ENCODE measurements around the gene GALNT14. TPM values are rescaled to one million over a fixed set of nuclear protein-coding genes. Genes with fewer than 3 reads are reported as not detected.

Gene GALNT14
- total RNA-seq, 1 donor from 2014 or later, result 1.7 TPM

DNA sequence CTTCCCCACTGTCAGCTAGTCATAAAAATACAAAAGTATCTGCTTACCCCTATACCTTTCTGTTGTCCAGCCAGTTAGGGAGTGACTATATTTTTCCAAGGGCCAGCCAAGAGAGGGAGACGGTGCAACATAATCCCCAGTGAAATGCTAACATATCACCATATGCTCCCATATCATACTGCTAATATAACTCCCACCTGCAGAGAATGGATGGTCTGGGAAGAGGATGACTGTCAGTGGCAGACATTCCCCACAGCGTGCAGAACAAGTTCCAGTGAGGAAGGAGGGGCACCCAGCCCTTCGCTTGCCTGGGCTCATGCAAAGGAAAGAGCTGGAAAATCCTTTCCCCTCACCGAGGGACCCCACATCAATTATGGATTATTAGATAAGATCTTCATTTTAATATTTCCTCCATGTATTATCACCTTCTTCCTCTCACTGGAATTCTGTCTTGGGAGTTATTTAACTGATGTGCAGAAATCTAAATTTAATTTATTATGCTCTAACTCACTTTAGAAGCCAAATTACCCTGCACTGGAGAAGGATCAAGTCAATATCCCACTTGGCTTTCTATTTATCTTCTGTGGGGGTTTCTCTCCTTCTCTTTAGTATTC lies 135.6 kb downstream of the GALNT14 start:
- Mint-ChIP-seq H3K4me3 (no peak overlapping the region), H3K4me1 (peaks cover 31% of the 10 kb centered on the region), H3K9me3 (no peaks in the 10 kb centered on the region), H3K27me3 (ENCODE audit: low read depth) (peaks cover 35% of the 10 kb centered on the region), H3K27ac (peak overlapping the region; percentile 13), H3K36me3 (no peaks in the 10 kb centered on the region)
- peak in 1 of 2 experiments; percentile 47 for DNase-seq (ENCODE audit: low spot score in 2 of 2, unreplicated experiment in 2 of 2)
- TF ChIP-seq, protein P1, sequence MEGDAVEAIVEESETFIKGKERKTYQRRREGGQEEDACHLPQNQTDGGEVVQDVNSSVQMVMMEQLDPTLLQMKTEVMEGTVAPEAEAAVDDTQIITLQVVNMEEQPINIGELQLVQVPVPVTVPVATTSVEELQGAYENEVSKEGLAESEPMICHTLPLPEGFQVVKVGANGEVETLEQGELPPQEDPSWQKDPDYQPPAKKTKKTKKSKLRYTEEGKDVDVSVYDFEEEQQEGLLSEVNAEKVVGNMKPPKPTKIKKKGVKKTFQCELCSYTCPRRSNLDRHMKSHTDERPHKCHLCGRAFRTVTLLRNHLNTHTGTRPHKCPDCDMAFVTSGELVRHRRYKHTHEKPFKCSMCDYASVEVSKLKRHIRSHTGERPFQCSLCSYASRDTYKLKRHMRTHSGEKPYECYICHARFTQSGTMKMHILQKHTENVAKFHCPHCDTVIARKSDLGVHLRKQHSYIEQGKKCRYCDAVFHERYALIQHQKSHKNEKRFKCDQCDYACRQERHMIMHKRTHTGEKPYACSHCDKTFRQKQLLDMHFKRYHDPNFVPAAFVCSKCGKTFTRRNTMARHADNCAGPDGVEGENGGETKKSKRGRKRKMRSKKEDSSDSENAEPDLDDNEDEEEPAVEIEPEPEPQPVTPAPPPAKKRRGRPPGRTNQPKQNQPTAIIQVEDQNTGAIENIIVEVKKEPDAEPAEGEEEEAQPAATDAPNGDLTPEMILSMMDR (IDR thresholded peaks at IDR 0.05; ENCODE audit: unreplicated experiment), result no peak

DNA sequence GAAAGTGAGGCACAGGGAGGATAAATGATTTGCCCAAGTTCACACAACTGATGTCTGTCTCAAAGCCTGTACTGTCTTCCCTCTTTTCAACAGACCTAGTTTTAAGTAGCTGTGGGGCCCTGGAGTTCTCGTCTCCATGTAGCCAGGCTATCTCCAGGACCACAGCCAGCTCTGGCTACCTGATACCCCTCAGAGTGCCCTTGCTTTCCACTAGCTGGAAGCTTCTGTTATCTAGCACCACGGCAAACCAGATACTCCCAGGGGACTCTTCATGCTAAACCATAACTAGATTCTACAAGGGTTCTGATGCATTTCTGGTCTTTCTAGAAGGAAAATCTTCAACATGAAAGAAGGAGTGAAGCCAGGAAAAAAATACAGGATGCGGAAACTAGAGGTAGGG lies 137.3 kb downstream of the GALNT14 start:
- DNase-seq (ENCODE audit: low spot score in 2 of 2, unreplicated experiment in 2 of 2), result no peak
- TF ChIP-seq, protein P1 (IDR thresholded peaks at IDR 0.05; ENCODE audit: unreplicated experiment), result no peak
- H3K27me3 Mint-ChIP-seq (ENCODE audit: low read depth), result peaks cover 18% of the 10 kb centered on the region
- no peaks in the 10 kb centered on the region for H3K36me3 Mint-ChIP-seq
- no peak overlapping the region for H3K27ac Mint-ChIP-seq
- H3K4me3 Mint-ChIP-seq, result no peak overlapping the region
- H3K4me1 Mint-ChIP-seq, result peaks cover 31% of the 10 kb centered on the region
- no peaks in the 10 kb centered on the region for H3K9me3 Mint-ChIP-seq

DNA sequence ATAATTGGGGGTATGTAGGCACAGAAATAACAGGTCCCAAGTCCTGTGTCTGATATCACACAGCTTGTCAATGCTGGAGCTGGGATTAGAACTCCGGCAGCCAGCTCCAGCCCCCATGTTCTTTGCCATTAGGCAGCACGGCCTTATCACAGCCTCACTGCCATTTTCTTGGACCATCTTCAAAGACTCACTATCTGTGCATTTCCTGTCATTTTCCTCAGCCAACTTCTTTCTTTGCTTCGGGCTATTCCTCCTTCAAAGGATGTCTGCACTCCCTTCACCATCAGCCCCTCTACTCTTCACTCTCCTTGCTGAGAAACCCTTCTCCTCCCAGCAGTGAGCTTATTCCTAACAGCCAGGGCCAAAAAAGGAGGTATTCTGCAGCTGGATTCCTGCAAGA lies 139.6 kb downstream of the GALNT14 start:
- Mint-ChIP-seq H3K36me3 (no peaks in the 10 kb centered on the region), H3K27ac (peak overlapping the region; percentile 22), H3K4me3 (no peak overlapping the region), H3K27me3 (ENCODE audit: low read depth) (peaks cover under 1% of the 10 kb centered on the region), H3K9me3 (no peaks in the 10 kb centered on the region), H3K4me1 (peaks cover 32% of the 10 kb centered on the region)
- DNase-seq (ENCODE audit: low spot score in 2 of 2, unreplicated experiment in 2 of 2), result no peak
- TF ChIP-seq, protein P1 (IDR thresholded peaks at IDR 0.05; ENCODE audit: unreplicated experiment), result no peak

DNA sequence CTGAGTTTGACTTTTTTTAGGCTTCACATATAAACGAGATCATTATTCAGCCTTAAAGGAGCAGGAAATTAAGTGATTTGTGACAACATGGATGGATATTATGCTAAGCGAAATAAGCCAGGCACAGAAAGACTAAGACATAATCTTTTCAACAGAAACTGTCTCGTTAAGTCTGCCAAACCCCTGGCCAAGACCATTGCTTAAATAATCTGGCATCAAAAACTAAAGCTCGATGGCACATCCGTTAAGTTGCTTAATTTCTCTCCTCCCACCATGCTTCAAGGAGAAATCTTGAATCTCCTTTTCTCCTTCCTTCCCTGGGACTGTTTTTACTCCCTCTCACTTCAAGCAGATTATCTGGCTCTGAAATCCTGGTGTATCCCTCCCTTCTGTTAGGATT lies 140.3 kb downstream of the GALNT14 start:
- H3K4me3 Mint-ChIP-seq, result no peak overlapping the region

DNA sequence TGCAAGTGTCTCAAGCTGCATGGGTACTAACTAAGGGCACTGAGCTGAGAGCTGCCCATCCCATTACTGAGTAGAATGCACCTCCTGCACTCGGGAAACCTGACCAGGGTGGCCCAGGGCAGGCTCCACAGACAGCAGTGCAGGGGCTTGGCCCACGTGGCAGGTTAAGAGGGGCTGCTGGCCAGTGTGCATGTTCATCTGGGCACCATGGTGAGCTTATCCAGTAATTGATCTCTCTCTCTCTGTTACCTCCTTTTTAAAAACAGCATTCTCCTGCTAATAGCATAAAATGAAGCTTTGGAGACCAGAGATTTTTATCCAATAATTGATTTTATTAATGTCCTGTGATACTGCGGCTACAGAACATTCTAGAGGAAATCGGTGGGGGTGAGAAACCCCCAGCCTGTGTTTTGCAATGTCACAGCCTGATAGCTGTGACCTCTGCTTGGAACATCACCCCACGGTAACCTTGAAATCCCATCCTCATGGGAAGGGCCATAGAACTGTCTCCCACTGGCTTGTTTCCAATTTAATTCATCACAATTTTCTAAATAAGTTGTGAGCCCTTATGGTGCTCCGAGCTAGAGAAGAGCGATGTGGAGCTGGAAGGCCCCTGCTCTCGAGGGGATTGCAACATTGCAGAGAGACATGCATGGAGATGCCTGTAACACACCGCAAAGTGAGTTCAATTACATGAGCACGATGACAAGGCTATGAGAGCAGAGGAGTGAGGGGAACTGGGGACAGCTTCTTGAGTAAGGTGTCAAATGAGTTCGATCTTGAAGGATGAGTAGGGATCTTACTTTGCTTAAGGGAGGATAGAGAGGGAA lies 143.8 kb downstream of the GALNT14 start:
- TF ChIP-seq, protein P1 (IDR thresholded peaks at IDR 0.05; ENCODE audit: unreplicated experiment), result no peak
- DNase-seq (ENCODE audit: low spot score in 2 of 2, unreplicated experiment in 2 of 2), result no peak
- Mint-ChIP-seq H3K9me3 (no peaks in the 10 kb centered on the region), H3K4me3 (no peak overlapping the region), H3K27me3 (ENCODE audit: low read depth) (no peaks in the 10 kb centered on the region), H3K27ac (no peak overlapping the region), H3K36me3 (no peaks in the 10 kb centered on the region), H3K4me1 (peaks cover 25% of the 10 kb centered on the region)

More for the DNA sequence above, 140.3 kb downstream of the GALNT14 start:
- Mint-ChIP-seq H3K27me3 (ENCODE audit: low read depth) (no peaks in the 10 kb centered on the region), H3K36me3 (no peaks in the 10 kb centered on the region), H3K9me3 (no peaks in the 10 kb centered on the region), H3K4me1 (peaks cover 26% of the 10 kb centered on the region), H3K27ac (peak overlapping the region; percentile 78)
- no peak for DNase-seq (ENCODE audit: low spot score in 2 of 2, unreplicated experiment in 2 of 2)
- TF ChIP-seq, protein P1 (IDR thresholded peaks at IDR 0.05; ENCODE audit: unreplicated experiment), result no peak

Measured in mesothelial cell of epicardium (in vitro differentiated cells).